ENCODE results near the gene TNS3.

TNS3 gene

DNA sequence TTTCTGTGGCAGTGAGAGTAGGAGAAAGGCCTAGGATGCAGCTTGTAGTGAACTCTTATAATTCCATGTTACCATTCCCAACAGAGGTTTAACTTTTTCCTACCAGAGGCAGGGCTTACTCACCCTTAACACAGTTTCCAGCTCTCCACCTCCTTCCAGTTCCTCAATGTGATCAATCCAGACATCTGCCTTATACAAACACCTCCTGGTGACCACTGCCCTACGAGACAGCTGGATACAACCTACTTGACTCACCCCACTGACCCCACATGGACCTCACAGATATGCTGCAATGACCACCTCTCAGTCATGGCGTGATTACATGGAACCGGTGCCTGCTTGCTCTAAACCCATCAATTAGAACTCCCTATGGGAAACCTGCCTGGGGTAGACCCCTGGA lies 326.5 kb downstream of the TNS3 start:
- H3K4me2 ChIP-seq = peak overlapping the region; percentile 75 to 95 (median 87)
- H3K27ac ChIP-seq = peak overlapping the region in 1 of 11 experiments; percentile 79; a peak in 1 of 22 replicates
- H4K20me1 ChIP-seq = no peaks in the 10 kb centered on the region
- no peak overlapping the region; a peak in 1 of 20 replicates for H3K4me3 ChIP-seq
- no peak for TF ChIP-seq Cebpa-rat (IDR thresholded peaks at IDR 0.05)
- peaks cover 27 to 37% (median 35%) of the 10 kb centered on the region in 10 experiments for H3K4me1 ChIP-seq
- peak overlapping the region in 1 of 11 experiments; percentile 80; a peak in 1 of 22 replicates for H3K9ac ChIP-seq
- no peaks in the 10 kb centered on the region for H3K27me3 ChIP-seq
- peaks cover 0 to 20% (median 11%) of the 10 kb centered on the region in 11 experiments; a peak in 18 of 22 replicates for H3K9me3 ChIP-seq (replicated peaks in 1 of 11)
- no peaks in the 10 kb centered on the region for H3K36me3 ChIP-seq

DNA sequence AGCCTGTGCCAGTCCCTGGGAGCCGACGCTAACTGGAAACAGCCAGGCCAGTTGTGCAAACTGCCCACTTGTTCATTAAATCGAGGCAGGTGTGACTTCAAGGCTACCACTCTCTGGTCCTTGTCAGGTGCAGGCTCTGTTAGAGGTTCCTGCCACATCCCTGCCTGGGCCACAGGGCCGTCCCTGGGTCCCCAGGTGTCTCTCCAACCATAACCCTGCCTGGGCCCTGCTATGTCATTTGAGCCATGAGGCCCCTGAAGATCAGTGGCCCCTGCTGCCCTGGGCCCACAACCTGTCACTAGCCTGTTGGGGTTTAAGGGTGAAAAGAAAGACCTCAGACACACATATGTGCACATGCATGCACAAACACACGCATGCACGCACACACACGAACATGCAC lies 326.9 kb downstream of the TNS3 start:
- Histone ChIP-seq H3K4me1 (peaks cover 27 to 37% (median 35%) of the 10 kb centered on the region in 10 experiments), H3K9me3 (replicated peaks in 1 of 11) (peaks cover 2 to 20% (median 13%) of the 10 kb centered on the region in 11 experiments; a peak in 20 of 22 replicates), H3K27ac (peak overlapping the region in 8 of 11 experiments; percentile 67 to 81 (median 78); a peak in 14 of 22 replicates), H3K27me3 (no peaks in the 10 kb centered on the region), H3K36me3 (no peaks in the 10 kb centered on the region), H4K20me1 (no peaks in the 10 kb centered on the region), H3K4me3 (peak overlapping the region in 7 of 10 experiments; percentile 55 to 69 (median 58); a peak in 13 of 20 replicates), H3K9ac (peak overlapping the region in 9 of 11 experiments; percentile 73 to 80 (median 76); a peak in 16 of 22 replicates), H3K4me2 (peak overlapping the region; percentile 75 to 95 (median 87))
- no peak for TF ChIP-seq Cebpa-rat (IDR thresholded peaks at IDR 0.05)

DNA sequence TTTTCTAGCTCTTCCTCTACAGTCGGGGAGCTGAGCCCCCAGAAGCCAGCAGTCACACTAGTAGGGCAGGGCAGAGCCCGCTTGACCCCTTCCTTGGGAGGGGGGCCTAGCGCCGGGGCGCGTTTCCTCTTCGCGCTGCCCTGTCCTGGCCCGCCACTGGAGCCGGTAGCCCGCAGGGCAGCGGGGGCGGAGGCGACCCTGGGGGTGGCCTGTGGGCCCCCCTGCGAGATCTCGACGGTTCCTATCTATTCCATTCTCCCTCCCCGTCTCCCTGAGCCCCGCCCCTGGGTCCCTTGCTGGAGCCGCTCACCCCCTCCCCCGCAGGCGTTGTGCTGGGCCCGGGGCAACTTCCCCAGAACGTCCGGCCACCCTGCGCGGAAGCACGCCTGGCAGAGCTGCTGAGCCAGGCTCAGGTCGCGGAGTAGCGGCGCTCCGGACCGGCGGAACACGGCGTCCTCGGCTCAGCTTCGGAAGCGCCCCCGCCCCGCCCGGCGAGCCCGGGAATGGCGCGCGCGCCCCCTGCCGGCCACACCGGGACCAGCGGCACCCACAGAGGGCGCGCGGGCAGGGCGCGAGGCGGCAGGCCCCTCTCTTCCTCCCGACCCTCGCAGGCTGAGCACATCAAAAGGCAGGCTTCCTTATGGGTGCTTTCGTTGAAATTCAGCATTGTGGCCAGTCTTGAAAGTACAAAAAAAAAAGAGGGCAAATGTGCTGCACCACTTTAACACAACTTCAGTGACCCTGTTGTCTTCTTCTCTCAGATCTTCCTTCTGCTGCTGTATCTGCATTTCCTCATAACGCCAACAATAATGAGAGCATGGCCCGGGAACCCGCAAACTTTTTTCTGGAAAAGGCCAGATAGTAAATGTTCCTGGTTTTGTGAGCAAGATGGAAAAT lies 327.6 kb downstream of the TNS3 start:
- Histone ChIP-seq H3K36me3 (no peaks in the 10 kb centered on the region), H3K4me1 (peaks cover 27 to 37% (median 35%) of the 10 kb centered on the region in 10 experiments), H3K4me3 (peak overlapping the region; percentile 49 to 69 (median 58)), H3K9me3 (replicated peaks in 1 of 11) (peaks cover 5 to 24% (median 18%) of the 10 kb centered on the region in 11 experiments; a peak in 20 of 22 replicates), H3K27ac (peak overlapping the region in 10 of 11 experiments; percentile 51 to 81 (median 77); a peak in 20 of 22 replicates), H3K9ac (peak overlapping the region; percentile 67 to 80 (median 76)), H3K4me2 (peak overlapping the region; percentile 75 to 95 (median 87)), H4K20me1 (no peaks in the 10 kb centered on the region), H3K27me3 (no peaks in the 10 kb centered on the region)
- TF ChIP-seq Cebpa-rat (IDR thresholded peaks at IDR 0.05) = no peak

DNA sequence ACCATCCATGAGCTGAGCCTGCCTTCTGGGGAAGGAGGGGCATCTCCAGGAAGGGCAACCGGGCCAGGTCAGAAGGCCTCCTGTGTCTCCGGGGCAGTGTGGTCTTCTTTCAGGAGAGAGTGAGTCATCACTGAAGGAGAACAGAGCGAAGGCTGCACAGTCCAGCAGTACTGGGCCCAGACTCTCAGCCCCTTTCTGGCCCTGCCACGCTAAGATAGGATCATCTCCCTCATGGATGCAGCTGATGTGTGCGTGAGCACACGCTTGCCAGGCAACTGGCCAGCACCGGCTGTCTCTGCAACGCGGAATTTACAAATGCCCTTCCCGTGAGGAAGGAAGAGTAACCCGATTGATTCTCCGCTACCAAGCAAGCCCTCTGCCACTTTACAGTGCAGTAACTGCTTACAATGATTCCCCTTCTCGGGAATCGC lies 328.2 kb downstream of the TNS3 start:
- Histone ChIP-seq H3K9ac (peak overlapping the region; percentile 67 to 80 (median 76)), H3K4me2 (peak overlapping the region; percentile 75 to 95 (median 87)), H3K27me3 (no peaks in the 10 kb centered on the region), H3K27ac (peak overlapping the region in 10 of 11 experiments; percentile 51 to 81 (median 77); a peak in 20 of 22 replicates), H3K9me3 (replicated peaks in 1 of 11) (peaks cover 5 to 24% (median 18%) of the 10 kb centered on the region in 11 experiments; a peak in 20 of 22 replicates), H3K4me3 (peak overlapping the region; percentile 49 to 69 (median 58)), H4K20me1 (no peaks in the 10 kb centered on the region), H3K36me3 (no peaks in the 10 kb centered on the region), H3K4me1 (peaks cover 27 to 37% (median 35%) of the 10 kb centered on the region in 10 experiments)
- no peak for TF ChIP-seq Cebpa-rat (IDR thresholded peaks at IDR 0.05)

DNA sequence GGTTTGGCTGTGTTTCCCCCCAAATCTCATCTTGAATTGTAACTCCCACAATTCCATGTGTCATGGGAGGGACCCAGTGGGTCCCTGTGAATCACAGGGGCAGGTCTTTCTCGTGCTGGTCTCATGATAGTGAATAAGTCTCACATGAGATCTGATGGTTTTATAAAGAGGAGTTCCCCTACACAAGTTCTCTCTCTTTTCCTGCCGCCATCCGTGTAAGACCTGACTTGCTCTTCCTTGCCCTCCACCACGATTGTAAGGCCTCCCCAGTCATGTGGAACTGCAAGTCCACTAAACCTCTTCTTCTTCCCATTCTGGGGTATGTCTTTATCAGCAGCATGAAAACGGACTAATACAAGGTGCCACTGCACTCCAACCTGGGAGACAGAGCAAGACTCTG lies 329.2 kb downstream of the TNS3 start:
- H3K27ac ChIP-seq = no peak overlapping the region

GRCh38 chr7:47249361-47249760 lies 332.6 kb downstream of the TNS3 start:
- Histone ChIP-seq H3K4me2 (no peak overlapping the region), H3K27ac (no peak overlapping the region), H3K27me3 (no peaks in the 10 kb centered on the region), H3K36me3 (no peaks in the 10 kb centered on the region), H3K9ac (no peak overlapping the region), H4K20me1 (no peaks in the 10 kb centered on the region), H3K4me1 (peaks cover 6 to 15% (median 10%) of the 10 kb centered on the region in 10 experiments; a peak in 18 of 20 replicates), H3K4me3 (no peak overlapping the region), H3K9me3 (replicated peaks in 1 of 11) (peaks cover 5 to 24% (median 18%) of the 10 kb centered on the region in 11 experiments; a peak in 20 of 22 replicates)
- TF ChIP-seq Cebpa-rat (IDR thresholded peaks at IDR 0.05) = 0 out of 22 replicates have a peak, but pooled peaks of 1 of the 11 experiments have one; percentile 11

More for the DNA sequence above, 329.2 kb downstream of the TNS3 start:
- no peak overlapping the region for H3K4me2 ChIP-seq
- peaks cover 27 to 37% (median 35%) of the 10 kb centered on the region in 10 experiments for H3K4me1 ChIP-seq
- no peaks in the 10 kb centered on the region for H3K27me3 ChIP-seq
- no peak overlapping the region for H3K4me3 ChIP-seq
- peaks cover 5 to 24% (median 18%) of the 10 kb centered on the region in 11 experiments; a peak in 20 of 22 replicates for H3K9me3 ChIP-seq (replicated peaks in 1 of 11)
- H3K9ac ChIP-seq = no peak overlapping the region
- H4K20me1 ChIP-seq = no peaks in the 10 kb centered on the region
- no peak for TF ChIP-seq Cebpa-rat (IDR thresholded peaks at IDR 0.05)
- no peaks in the 10 kb centered on the region for H3K36me3 ChIP-seq

DNA sequence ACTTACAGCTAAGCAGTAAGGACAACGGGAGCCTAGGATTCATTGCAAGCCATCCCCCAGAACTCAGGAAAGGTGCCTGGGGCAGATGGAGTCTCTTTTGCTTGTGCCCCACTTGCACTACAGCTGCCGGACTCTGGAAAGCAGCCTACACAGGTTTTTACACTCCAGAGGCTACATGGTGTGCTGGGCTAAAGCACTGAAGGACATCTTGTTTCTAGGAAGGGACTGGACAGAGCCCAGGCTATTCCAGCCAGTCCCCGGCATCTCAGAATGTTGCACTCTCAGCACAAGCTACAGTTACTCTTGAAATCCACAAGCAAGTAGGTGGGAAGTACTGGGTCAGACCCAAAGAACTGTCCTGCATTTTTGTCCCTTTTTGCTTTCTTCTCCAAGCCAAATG lies 333.1 kb downstream of the TNS3 start:
- H3K27ac ChIP-seq = no peak overlapping the region
- H3K4me3 ChIP-seq = no peak overlapping the region
- H3K4me1 ChIP-seq = peaks cover 4 to 11% (median 7%) of the 10 kb centered on the region in 10 experiments; a peak in 18 of 20 replicates
- no peaks in the 10 kb centered on the region for H3K27me3 ChIP-seq
- no peaks in the 10 kb centered on the region for H3K36me3 ChIP-seq
- H3K9me3 ChIP-seq (replicated peaks in 1 of 11) = peaks cover 5 to 24% (median 18%) of the 10 kb centered on the region in 11 experiments; a peak in 20 of 22 replicates
- H3K4me2 ChIP-seq = no peak overlapping the region
- no peak for TF ChIP-seq Cebpa-rat (IDR thresholded peaks at IDR 0.05)
- H4K20me1 ChIP-seq = no peaks in the 10 kb centered on the region
- H3K9ac ChIP-seq = no peak overlapping the region

GRCh38 chr7:47247132-47247531 lies 334.8 kb downstream of the TNS3 start:
- Histone ChIP-seq H3K4me2 (no peak overlapping the region), H3K36me3 (no peaks in the 10 kb centered on the region), H3K4me1 (peaks cover 0 to 4% (median 0%) of the 10 kb centered on the region in 10 experiments; a peak in 2 of 20 replicates), H3K9ac (no peak overlapping the region), H4K20me1 (no peaks in the 10 kb centered on the region), H3K9me3 (replicated peaks in 1 of 11) (peaks cover 4 to 16% (median 11%) of the 10 kb centered on the region in 11 experiments; a peak in 19 of 22 replicates), H3K27me3 (no peaks in the 10 kb centered on the region), H3K27ac (no peak overlapping the region), H3K4me3 (no peak overlapping the region)
- TF ChIP-seq Cebpa-rat (IDR thresholded peaks at IDR 0.05) = no peak

DNA sequence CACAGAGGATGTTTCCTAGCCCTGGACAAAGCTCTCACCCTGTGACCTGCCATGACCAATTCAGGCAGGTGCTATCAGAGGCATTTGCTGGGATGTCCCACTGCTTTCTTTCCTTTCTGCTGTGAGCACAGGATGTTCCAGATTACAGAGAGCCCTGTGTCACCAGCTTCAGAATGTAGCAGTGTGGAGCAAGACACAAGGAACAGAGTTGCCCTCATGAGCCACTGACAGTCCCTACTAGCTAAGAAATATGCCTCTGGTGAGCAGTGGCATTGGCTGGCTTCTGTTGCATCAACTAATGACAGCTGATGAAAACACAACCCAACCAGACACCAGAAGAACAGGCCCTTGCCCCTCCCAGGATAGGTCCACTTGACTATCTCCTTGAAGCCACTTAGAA lies 337.2 kb downstream of the TNS3 start:
- TF ChIP-seq Cebpa-rat (IDR thresholded peaks at IDR 0.05) = no peak
- no peak overlapping the region for H3K4me2 ChIP-seq
- H4K20me1 ChIP-seq = no peaks in the 10 kb centered on the region
- no peaks in the 10 kb centered on the region for H3K27me3 ChIP-seq
- H3K36me3 ChIP-seq = no peaks in the 10 kb centered on the region
- H3K4me3 ChIP-seq = no peak overlapping the region
- H3K4me1 ChIP-seq = peaks cover 0 to 4% (median 0%) of the 10 kb centered on the region in 10 experiments; a peak in 2 of 20 replicates
- no peak overlapping the region for H3K9ac ChIP-seq
- peaks cover 0 to 5% (median under 1%) of the 10 kb centered on the region in 11 experiments; a peak in 4 of 22 replicates for H3K9me3 ChIP-seq (replicated peaks in 1 of 11)
- no peak overlapping the region for H3K27ac ChIP-seq
